SK-N-SH (cell line): Measurements from ENCODE around the gene ISOC2. TPM values are rescaled to one million over a fixed set of nuclear protein-coding genes. Genes with fewer than 3 reads are reported as not detected.

ENCODE experiments used
- CTCF ChIA-PET: fragments of 300-600, 350-600 bp; formaldehyde crosslinking; extraction: SDS; loops from one replicate; lab custom pipeline; 2021; lab: Yijun Ruan, JAX
- POLR2A ChIA-PET: fragments of 350-600 bp; sonication (Branson Sonifier 250); formaldehyde crosslinking; extraction: SDS; loops from one replicate; lab custom pipeline; 2020; ENCODE audit warnings: antibody characterized with exemption, inconsistent platforms; lab: Yijun Ruan, JAX
- DNase-seq: peaks from one replicate; pipeline ENCODE4 v3.0.0; 2012
- H2AFZ ChIP-seq: fragments of 200-600 bp; sonication (generic); 2 replicates; pipeline ENCODE4 v1.8.1; 2016; ENCODE audit warnings: antibody characterized with exemption, mild to moderate bottlenecking, low read depth
- H3F3A ChIP-seq: fragments of 200-600 bp; sonication (generic); replicated peaks from 2 replicates; pipeline ENCODE3; 2016; ENCODE audit warnings: antibody characterized with exemption, mild to moderate bottlenecking; ENCODE audit not compliant: insufficient read depth
- H3K27ac ChIP-seq, 2 experiments: fragments of 200-500 bp in 1 of 2; fragments of 200-600 bp in 1 of 2; sonication (Bioruptor generic) in 1 of 2; sonication (generic), shearing (Covaris generic) in 1 of 2; 2 replicates each; pipeline versions ENCODE4 v1.5.1 to v1.6.1; 2014 to 2016; ENCODE audit warnings: low read depth in 2 of 2, inconsistent platforms in 1 of 2, low read length in 1 of 2, mild to moderate bottlenecking in 1 of 2, mixed read lengths in 1 of 2
- H3K27me3 ChIP-seq: fragments of 200-600 bp; sonication (generic), shearing (Covaris generic); 2 replicates; pipeline ENCODE4 v1.6.1; 2016; ENCODE audit warnings: mixed run types; ENCODE audit not compliant: insufficient read depth
- H3K36me3 ChIP-seq, 2 experiments: fragments of 200-500 bp in 1 of 2; fragments of 200-600 bp in 1 of 2; sonication (Bioruptor generic) in 1 of 2; sonication (generic) in 1 of 2; replicated peaks in 1 of 2; 2 replicates each; pipeline versions ENCODE3 to v1.5.1; 2014 to 2016; ENCODE audit warnings: low read length in 1 of 2, mild to moderate bottlenecking in 1 of 2; ENCODE audit not compliant: insufficient read depth in 2 of 2, control insufficient read depth in 1 of 2
- H3K4me1 ChIP-seq, 2 experiments: fragments of 200-500 bp in 1 of 2; fragments of 200-600 bp in 1 of 2; sonication (Bioruptor generic) in 1 of 2; sonication (generic), shearing (Covaris generic) in 1 of 2; 2 replicates each; pipeline versions ENCODE4 v1.5.1 to v1.6.1; 2014 to 2016; ENCODE audit warnings: low read depth in 1 of 2, low read length in 1 of 2, mixed run types in 1 of 2; ENCODE audit not compliant: insufficient read depth in 2 of 2, control insufficient read depth in 1 of 2
- H3K4me2 ChIP-seq: fragments of 200-600 bp; sonication (generic), shearing (Covaris generic); 2 replicates; pipeline ENCODE4 v1.6.1; 2017; ENCODE audit warnings: mixed run types
- H3K4me3 ChIP-seq, 2 experiments: fragments of 200-500 bp in 1 of 2; fragments of 200-600 bp in 1 of 2; sonication (Bioruptor generic) in 1 of 2; sonication (generic), shearing (Covaris generic) in 1 of 2; 2 replicates each; pipeline versions ENCODE4 v1.5.1 to v1.8.1; 2014 to 2016; ENCODE audit warnings: low read depth in 2 of 2, inconsistent platforms in 1 of 2, low read length in 1 of 2, mild to moderate bottlenecking in 1 of 2, mixed read lengths in 1 of 2, moderate library complexity in 1 of 2
- H3K79me2 ChIP-seq: fragments of 200-600 bp; sonication (generic); 2 replicates; pipeline ENCODE4 v1.8.1; 2017; ENCODE audit warnings: mild to moderate bottlenecking; ENCODE audit not compliant: insufficient read depth
- H3K9ac ChIP-seq: fragments of 200-600 bp; sonication (generic); 2 replicates; pipeline ENCODE4 v1.6.1; 2017; ENCODE audit warnings: mixed run types
- H3K9me2 ChIP-seq: fragments of 200-600 bp; sonication (generic); 2 replicates; pipeline ENCODE4 v1.6.1; 2017; ENCODE audit warnings: mixed run types
- H3K9me3 ChIP-seq: fragments of 200-600 bp; sonication (generic); 2 replicates; pipeline ENCODE4 v1.6.1; 2017; ENCODE audit warnings: mixed run types, mild to moderate bottlenecking, moderate library complexity
- H4K20me1 ChIP-seq: fragments of 200-600 bp; sonication (generic); 2 replicates; pipeline ENCODE4 v1.6.1; 2017; ENCODE audit warnings: mild to moderate bottlenecking, mixed run types; ENCODE audit not compliant: insufficient read depth
- CHD2 ChIP-seq: fragments of 150-350 bp; IDR thresholded peaks from 2 replicates; pipeline ENCODE4 v1.6.1; 2018; ENCODE audit warnings: low read length; ENCODE audit not compliant: partially characterized antibody
- FOSL2 ChIP-seq: IDR thresholded peaks from 2 replicates; pipeline ENCODE4 v1.4.0; 2012; ENCODE audit warnings: low read depth, mild to moderate bottlenecking, moderate library complexity, borderline replicate concordance
- FOXJ3 ChIP-seq: sonication (generic); formaldehyde crosslinking; IDR thresholded peaks from 2 replicates; pipeline ENCODE4 v1.5.1; 2020; ENCODE audit warnings: mild to moderate bottlenecking, missing genetic modification reagents
- FOXM1 ChIP-seq: IDR thresholded peaks from 2 replicates; pipeline ENCODE4 v1.4.0; 2012; ENCODE audit warnings: low read depth, mild to moderate bottlenecking
- GATA2 ChIP-seq: sonication (generic); formaldehyde crosslinking; IDR thresholded peaks from 2 replicates; pipeline ENCODE4 v1.5.0; 2020; ENCODE audit warnings: mild to moderate bottlenecking, missing genetic modification reagents
- IRF3 ChIP-seq: fragments of 150-350 bp; IDR thresholded peaks from 2 replicates; pipeline ENCODE4 v1.6.1; 2016; ENCODE audit warnings: mild to moderate bottlenecking, low read depth, low read length
- MXI1 ChIP-seq: IDR thresholded peaks from 2 replicates; pipeline ENCODE4 v1.6.1; 2012; ENCODE audit warnings: mild to moderate bottlenecking, low read depth, low read length, improper control_type of control experiment
- NRF1 ChIP-seq: IDR thresholded peaks from 2 replicates; pipeline ENCODE4 v1.6.1; 2012; ENCODE audit warnings: low read depth, mild to moderate bottlenecking, low read length
- RAD21 ChIP-seq: IDR thresholded peaks from 2 replicates; pipeline ENCODE4 v1.6.1; 2012; ENCODE audit warnings: mild to moderate bottlenecking, low read length
- RCOR1 ChIP-seq: fragments of 150-350 bp; IDR thresholded peaks from 2 replicates; pipeline ENCODE4 v1.6.1; 2017; ENCODE audit warnings: antibody characterized with exemption, low read length
- RFX5 ChIP-seq: IDR thresholded peaks from 2 replicates; pipeline ENCODE4 v1.6.1; 2012; ENCODE audit warnings: mild to moderate bottlenecking, improper control_type of control experiment, low read length
- SIN3A ChIP-seq: IDR thresholded peaks from 2 replicates; pipeline ENCODE4 v1.6.1; 2012; ENCODE audit warnings: low read depth, mild to moderate bottlenecking, low read length, moderate library complexity, borderline replicate concordance
- TAF1 ChIP-seq: IDR thresholded peaks from 2 replicates; pipeline ENCODE4 v1.6.1; 2012; ENCODE audit warnings: low read depth, mild to moderate bottlenecking, low read length, moderate library complexity, borderline replicate concordance
- TEAD4 ChIP-seq: IDR thresholded peaks from 2 replicates; pipeline ENCODE4 v1.4.0; 2012; ENCODE audit warnings: mild to moderate bottlenecking, borderline replicate concordance; ENCODE audit not compliant: insufficient read depth
- WGBS: methylation state at CpG from one replicate; pipeline ENCODE4 v1.1.6; 2017; ENCODE audit warnings: low lambda C conversion rate; 5-methylcytosine and 5-hydroxymethylcytosine counted together
- polyA plus RNA-seq, 3 experiments: library from polyadenylated mRNA; depleted of rRNA; stranded (reverse); fragments of >200 nt; gene quantifications; 2 replicates each; pipeline ENCODE4 v1.2.3, GENCODE V29; 2012
- TF ChIP-seq, protein P1 (sequence below): IDR thresholded peaks from 2 replicates; pipeline ENCODE4 v1.6.1; 2012; ENCODE audit warnings: mild to moderate bottlenecking, low read depth, low read length, moderate library complexity
- TF ChIP-seq, protein P2 (sequence below): IDR thresholded peaks from 2 replicates; pipeline ENCODE4 v1.4.0; 2012; ENCODE audit warnings: low read depth

The ISOC2 gene
- polyA plus RNA-seq, 1 of the 3 experiments (the other 2 are of a cell fraction) = 65.4 TPM

DNA sequence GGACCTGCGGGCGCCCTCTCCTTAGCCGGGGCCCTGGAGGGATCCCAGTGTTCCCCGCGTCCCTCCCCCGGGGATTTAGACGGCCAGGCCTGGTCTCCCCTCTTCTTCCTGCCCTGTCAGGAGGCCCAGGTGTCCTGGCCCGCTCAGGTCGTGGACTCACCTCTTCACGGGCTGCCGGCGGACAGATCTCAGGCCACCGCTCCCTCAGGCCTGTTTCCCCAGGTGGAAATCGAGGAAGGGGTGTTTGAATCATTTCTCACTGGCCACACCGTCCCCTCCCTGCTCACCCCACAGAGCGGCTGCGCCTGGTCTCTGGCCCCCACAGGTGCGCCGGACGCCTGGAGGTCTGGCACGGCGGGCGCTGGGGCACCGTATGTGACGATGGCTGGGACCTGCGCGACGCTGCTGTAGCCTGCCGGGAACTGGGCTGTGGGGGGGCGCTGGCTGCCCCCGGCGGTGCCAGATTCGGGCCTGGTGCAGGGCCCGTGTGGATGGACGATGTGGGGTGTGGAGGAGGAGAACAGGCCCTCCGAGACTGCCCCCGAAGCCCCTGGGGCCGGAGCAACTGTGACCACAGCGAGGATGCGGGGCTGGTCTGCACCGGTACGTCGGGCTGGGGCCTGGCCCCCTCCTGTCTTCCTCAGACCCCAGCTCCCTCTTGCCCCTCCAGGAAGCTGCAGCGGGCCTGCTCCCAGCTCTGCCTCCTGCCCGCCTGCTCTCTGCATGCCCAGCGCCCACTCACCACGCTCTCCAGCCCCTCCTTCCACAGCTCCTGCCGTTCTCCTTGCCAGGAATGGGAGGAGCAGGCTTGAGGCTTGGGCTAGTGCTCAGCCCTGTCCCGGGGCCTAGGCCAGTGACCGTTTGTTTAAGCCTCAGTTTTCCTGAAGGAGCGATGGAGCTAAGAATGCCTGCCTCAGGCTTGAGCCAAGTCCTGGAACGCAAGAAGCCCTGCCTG lies 29.3 kb upstream of the ISOC2 start:
- Histone ChIP-seq H3F3A (peaks cover 28% of the 10 kb centered on the region), H3K79me2 (peaks cover under 1% of the 10 kb centered on the region; the same call in 1 of the 2 replicates), H3K9ac (no peak overlapping the region), H3K9me2 (no peaks in the 10 kb centered on the region), H3K27ac (no peak overlapping the region; a peak in 1 of 4 replicates), H3K27me3 (no peaks in the 10 kb centered on the region), H2AFZ (no peak overlapping the region), H3K36me3 (no peaks in the 10 kb centered on the region), H3K9me3 (no peaks in the 10 kb centered on the region), H4K20me1 (no peaks in the 10 kb centered on the region), H3K4me2 (no peak overlapping the region), H3K4me1 (peaks cover 21 to 61% of the 10 kb centered on the region in 2 experiments; a peak in 3 of 4 replicates), H3K4me3 (no peak overlapping the region)
- CTCF ChIA-PET = interaction anchor here (1.5 to 15.1 kb wide), 4 partner anchors 10 to 23 kb away, joined by 5 to 162 read pairs (median 23); no protein-coding TSS in a partner anchor
- DNase-seq = no peak
- POLR2A ChIA-PET = interaction anchor here (1.6 to 1.8 kb wide), 2 partner anchors 13 to 14 kb away, joined by 3 to 6 read pairs; partner anchors contain the start of gene ZNF628
- 79% methylated on average over 32 of the region's 52 CpGs for WGBS
- TF ChIP-seq RCOR1 (no peak), NRF1 (no peak), FOXJ3 (CRISPR knock-in tag) (no peak), GATA2 (CRISPR knock-in tag) (no peak), FOXM1 (no peak), SIN3A (no peak), RAD21 (no peak), MXI1 (no peak), IRF3 (no peak), CHD2 (no peak), FOSL2 (no peak), RFX5 (no peak), TAF1 (no peak), TEAD4 (no peak)
- TF ChIP-seq, protein P1, sequence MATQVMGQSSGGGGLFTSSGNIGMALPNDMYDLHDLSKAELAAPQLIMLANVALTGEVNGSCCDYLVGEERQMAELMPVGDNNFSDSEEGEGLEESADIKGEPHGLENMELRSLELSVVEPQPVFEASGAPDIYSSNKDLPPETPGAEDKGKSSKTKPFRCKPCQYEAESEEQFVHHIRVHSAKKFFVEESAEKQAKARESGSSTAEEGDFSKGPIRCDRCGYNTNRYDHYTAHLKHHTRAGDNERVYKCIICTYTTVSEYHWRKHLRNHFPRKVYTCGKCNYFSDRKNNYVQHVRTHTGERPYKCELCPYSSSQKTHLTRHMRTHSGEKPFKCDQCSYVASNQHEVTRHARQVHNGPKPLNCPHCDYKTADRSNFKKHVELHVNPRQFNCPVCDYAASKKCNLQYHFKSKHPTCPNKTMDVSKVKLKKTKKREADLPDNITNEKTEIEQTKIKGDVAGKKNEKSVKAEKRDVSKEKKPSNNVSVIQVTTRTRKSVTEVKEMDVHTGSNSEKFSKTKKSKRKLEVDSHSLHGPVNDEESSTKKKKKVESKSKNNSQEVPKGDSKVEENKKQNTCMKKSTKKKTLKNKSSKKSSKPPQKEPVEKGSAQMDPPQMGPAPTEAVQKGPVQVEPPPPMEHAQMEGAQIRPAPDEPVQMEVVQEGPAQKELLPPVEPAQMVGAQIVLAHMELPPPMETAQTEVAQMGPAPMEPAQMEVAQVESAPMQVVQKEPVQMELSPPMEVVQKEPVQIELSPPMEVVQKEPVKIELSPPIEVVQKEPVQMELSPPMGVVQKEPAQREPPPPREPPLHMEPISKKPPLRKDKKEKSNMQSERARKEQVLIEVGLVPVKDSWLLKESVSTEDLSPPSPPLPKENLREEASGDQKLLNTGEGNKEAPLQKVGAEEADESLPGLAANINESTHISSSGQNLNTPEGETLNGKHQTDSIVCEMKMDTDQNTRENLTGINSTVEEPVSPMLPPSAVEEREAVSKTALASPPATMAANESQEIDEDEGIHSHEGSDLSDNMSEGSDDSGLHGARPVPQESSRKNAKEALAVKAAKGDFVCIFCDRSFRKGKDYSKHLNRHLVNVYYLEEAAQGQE = no peak
- TF ChIP-seq, protein P2, sequence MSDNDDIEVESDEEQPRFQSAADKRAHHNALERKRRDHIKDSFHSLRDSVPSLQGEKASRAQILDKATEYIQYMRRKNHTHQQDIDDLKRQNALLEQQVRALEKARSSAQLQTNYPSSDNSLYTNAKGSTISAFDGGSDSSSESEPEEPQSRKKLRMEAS = no peak
- TF ChIP-seq, all 33 proteins: peak for 0
